Spleen (tissue), 7 donors: ENCODE results near the gene C11orf98.

Experiments
- CTCF ChIP-seq, 11 experiments: fragments of 200-600 bp in 7 of 11; fragments of 450-650 bp in 4 of 11; sonication (generic) in 4 of 11; IDR thresholded peaks in 8 of 11; conservative IDR thresholded peaks in 3 of 11; 1 replicate in 7 of 11; 2 replicates in 4 of 11; pipeline versions ENCODE4 v1.4.0 to v1.8.0; 2016 to 2021; ENCODE audit warnings: antibody characterized with exemption in 11 of 11, inconsistent platforms in 4 of 11, mild to moderate bottlenecking in 1 of 11
- POLR2AphosphoS5 ChIP-seq, 3 donors: sonication (generic); formaldehyde crosslinking; IDR thresholded peaks; one replicate each; pipeline ENCODE4 v1.5.1; 2017; ENCODE audit warnings: antibody characterized with exemption in 3 of 3
- donor health status: DM: no; HTN: no; CAD: no; lungs with moderate emphysema.
- donor health status: DM: no; HTN: no; CAD: no.
- donor health status: DM: no; HTN: no; CAD: no.

- TF ChIP-seq CTCF (IDR thresholded peaks at IDR 0.05 in 8 of 11, conservative IDR thresholded peaks at IDR 0.05 in 3 of 11) (no peak), POLR2AphosphoS5 (IDR thresholded peaks at IDR 0.05) (no peak)
Observed at GRCh38 chr11:62647609-62648005, 17.4 kb downstream of the C11orf98 start.
